Stimulated activated CD8-positive, alpha-beta memory T cell treated with anti-CD3 and anti-CD28 coated beads, Interleukin-7, amount 100 ng/mL, for 1 hour (primary cell): ENCODE measurements around the gene PCDHGB6.
"Not testable (repeated sequence)": the region's sequence is repeated elsewhere in the genome, so short reads cannot be mapped to it uniquely, and the experiment has no call there.

ENCODE experiments used
- DNase-seq, 2 donors: peaks; one replicate each; pipeline ENCODE4 v3.0.0-alpha.2; 2020; ENCODE audit warnings: low read depth in 2 of 2

PCDHGB6 gene

GRCh38 chr5:141419074-141419880, 11.5 kb downstream of the PCDHGB6 start:
- DNase-seq: no peak

- DNase-seq: no peak
Observed at GRCh38 chr5:141420855-141421488, 13.2 kb downstream of the PCDHGB6 start, which contains the start of gene PCDHGA11. Gene PCDHGA11 (plus strand): TSS chr5:141421051. CDS start chr5:141421228, 177 bp downstream.

- no peak for DNase-seq
Observed at GRCh38 chr5:141421489-141421855, 13.7 kb downstream of the PCDHGB6 start.

GRCh38 chr5:141422742-141423291, 15.0 kb downstream of the PCDHGB6 start:
- DNase-seq: no peak

GRCh38 chr5:141427783-141428426, 20.1 kb downstream of the PCDHGB6 start:
- no peak for DNase-seq

- no peak for DNase-seq
Observed at GRCh38 chr5:141430332-141431113, 22.7 kb downstream of the PCDHGB6 start, which contains the start of gene PCDHGA12. Gene PCDHGA12 (plus strand): TSS chr5:141430507. CDS start chr5:141430760, 253 bp downstream.

GRCh38 chr5:141431286-141431685, 23.5 kb downstream of the PCDHGB6 start:
- no peak for DNase-seq

- not testable (repeated sequence) for DNase-seq
Observed at GRCh38 chr5:141432308-141432707, 24.5 kb downstream of the PCDHGB6 start.

- DNase-seq: not testable (repeated sequence)
Observed at GRCh38 chr5:141432726-141433125, 24.9 kb downstream of the PCDHGB6 start.

GRCh38 chr5:141434006-141434405, 26.2 kb downstream of the PCDHGB6 start:
- no peak for DNase-seq

GRCh38 chr5:141437221-141437620, 29.4 kb downstream of the PCDHGB6 start:
- DNase-seq: no peak

- no peak for DNase-seq
Observed at GRCh38 chr5:141439411-141440141, 31.8 kb downstream of the PCDHGB6 start.

- no peak for DNase-seq
Observed at GRCh38 chr5:141440341-141440740, 32.5 kb downstream of the PCDHGB6 start.

GRCh38 chr5:141441571-141442170, 33.9 kb downstream of the PCDHGB6 start:
- no peak for DNase-seq
